H1 (cell line): ENCODE results near the gene ANAPC5. TPM values are rescaled to one million over a fixed set of nuclear protein-coding genes. Genes with fewer than 3 reads are reported as not detected.

Experiments used
- CTCF ChIA-PET: fragments of 300-600 bp; sonication (Branson Sonifier 250); formaldehyde crosslinking; loops from one replicate; lab custom pipeline; 2021; ENCODE audit not compliant: partially characterized antibody; lab: Charles Lee
- POLR2A ChIA-PET: fragments of 300-600 bp; sonication (Branson Sonifier 250); formaldehyde crosslinking; loops from one replicate; lab custom pipeline; 2021; ENCODE audit warnings: inconsistent platforms; ENCODE audit not compliant: partially characterized antibody; lab: Charles Lee
- DNase-seq, 2 experiments: peaks; one replicate each; pipeline versions ENCODE4 v3.0.0 to v3.0.0-alpha.2; 2010 to 2022; ENCODE audit warnings: low spot score in 2 of 2, low read depth in 1 of 2, mixed read lengths in 1 of 2
- FAIRE-seq: peaks from 2 replicates; lab custom pipeline; 2011; peaks lifted over from hg19 to GRCh38; lab: Jason Lieb, UNC
- H2AFZ ChIP-seq: 2 replicates; pipeline ENCODE4 v1.8.1; 2012; ENCODE audit warnings: low read length, inconsistent platforms
- H2AK5ac ChIP-seq: 2 replicates; pipeline ENCODE4 v1.6.1; 2013; ENCODE audit warnings: low read depth, low read length
- H2BK120ac ChIP-seq: replicated peaks from 2 replicates; pipeline ENCODE3; 2013; ENCODE audit warnings: low read depth, low read length, inconsistent platforms
- H2BK12ac ChIP-seq: 2 replicates; pipeline ENCODE4 v1.6.1; 2013; ENCODE audit warnings: low read depth, low read length
- H2BK15ac ChIP-seq: 2 replicates; pipeline ENCODE4 v1.6.1; 2013; ENCODE audit warnings: low read length
- H2BK20ac ChIP-seq: 2 replicates; pipeline ENCODE4 v1.6.1; 2013; ENCODE audit warnings: low read length
- H2BK5ac ChIP-seq: 2 replicates; pipeline ENCODE4 v1.6.1; 2013; ENCODE audit warnings: low read depth, low read length
- H3K14ac ChIP-seq: 2 replicates; pipeline ENCODE4 v1.6.1; 2013; ENCODE audit warnings: inconsistent platforms; ENCODE audit not compliant: insufficient read length
- H3K18ac ChIP-seq: 2 replicates; pipeline ENCODE4 v1.6.1; 2013; ENCODE audit warnings: low read length; ENCODE audit errors: extremely low read depth
- H3K23ac ChIP-seq: 2 replicates; pipeline ENCODE4 v1.6.1; 2013; ENCODE audit warnings: inconsistent platforms; ENCODE audit not compliant: insufficient read length
- H3K23me2 ChIP-seq: 2 replicates; pipeline ENCODE4 v1.6.1; 2013; ENCODE audit warnings: low read depth, low read length
- H3K27ac ChIP-seq: 2 replicates; pipeline ENCODE4 v1.6.1; 2011; ENCODE audit warnings: low read depth, low read length, inconsistent platforms
- H3K27me3 ChIP-seq, 4 experiments: replicated peaks in 1 of 4; 1 replicate in 1 of 4; 2 replicates in 3 of 4; pipeline versions ENCODE4 v1.6.1 to v1.8.1; 2011 to 2013; ENCODE audit warnings: low read length in 3 of 4, mild to moderate bottlenecking in 3 of 4, inconsistent platforms in 2 of 4, mixed read lengths in 2 of 4, moderate library complexity in 1 of 4; ENCODE audit not compliant: control insufficient read depth in 3 of 4, insufficient read depth in 3 of 4; ENCODE audit errors: extremely low read depth in 1 of 4
- H3K36me3 ChIP-seq, 4 experiments: 2 replicates each; pipeline versions ENCODE4 v1.6.1 to v1.8.1; 2011 to 2013; ENCODE audit warnings: mild to moderate bottlenecking in 4 of 4, low read length in 3 of 4, moderate library complexity in 2 of 4, control low read depth in 1 of 4, inconsistent platforms in 1 of 4; ENCODE audit not compliant: insufficient read depth in 4 of 4, control insufficient read depth in 2 of 4
- H3K4ac ChIP-seq: replicated peaks from 2 replicates; pipeline ENCODE3; 2013; ENCODE audit warnings: low read length, low read depth, mixed read lengths, inconsistent platforms; ENCODE audit not compliant: insufficient read length
- H3K4me1 ChIP-seq, 4 experiments: replicated peaks in 1 of 4; 1 replicate in 1 of 4; 2 replicates in 3 of 4; pipeline versions ENCODE4 v1.6.1 to v1.8.1; 2011 to 2013; ENCODE audit warnings: low read length in 3 of 4, inconsistent platforms in 2 of 4, mixed read lengths in 1 of 4; ENCODE audit not compliant: insufficient read depth in 4 of 4, control insufficient read depth in 3 of 4
- H3K4me2 ChIP-seq, 2 experiments: 2 replicates each; pipeline versions ENCODE4 v1.6.1 to v1.8.1; 2011 to 2013; ENCODE audit warnings: low read depth in 2 of 2, low read length in 2 of 2, control low read depth in 1 of 2, inconsistent platforms in 1 of 2, mild to moderate bottlenecking in 1 of 2; ENCODE audit not compliant: insufficient read depth in 1 of 2
- H3K4me3 ChIP-seq, 4 experiments: fragments of 200-600, 300-600 bp in 1 of 4; sonication (generic), shearing (Covaris generic), sonication (Bioruptor Twin) in 1 of 4; 2 replicates each; pipeline versions ENCODE4 v1.5.1 to v1.8.1; 2011 to 2016; ENCODE audit warnings: low read length in 4 of 4, low read depth in 3 of 4, control low read depth in 2 of 4, inconsistent platforms in 2 of 4, mild to moderate bottlenecking in 2 of 4, mixed read lengths in 1 of 4, moderate library complexity in 1 of 4; ENCODE audit not compliant: insufficient read depth in 2 of 4; ENCODE audit errors: extremely low read depth in 1 of 4
- H3K56ac ChIP-seq: replicated peaks from 2 replicates; pipeline ENCODE3; 2013; ENCODE audit warnings: low read depth, mild to moderate bottlenecking, mixed read lengths, low read length, inconsistent platforms; ENCODE audit not compliant: insufficient read length
- H3K79me1 ChIP-seq: 2 replicates; pipeline ENCODE4 v1.6.1; 2013; ENCODE audit warnings: low read depth, low read length, control low read depth
- H3K79me2 ChIP-seq, 2 experiments: 2 replicates each; pipeline versions ENCODE4 v1.6.1 to v1.8.1; 2012 to 2013; ENCODE audit warnings: low read length in 2 of 2, mild to moderate bottlenecking in 2 of 2, inconsistent platforms in 1 of 2; ENCODE audit not compliant: insufficient read depth in 2 of 2, control insufficient read depth in 1 of 2
- H3K9ac ChIP-seq, 4 experiments: replicated peaks in 1 of 4; 1 replicate in 1 of 4; 2 replicates in 3 of 4; pipeline versions ENCODE4 v1.6.1 to v1.8.1; 2011 to 2013; ENCODE audit warnings: low read depth in 3 of 4, low read length in 3 of 4, control low read depth in 2 of 4, mild to moderate bottlenecking in 2 of 4, moderate library complexity in 2 of 4, inconsistent platforms in 1 of 4; ENCODE audit errors: extremely low read depth in 1 of 4
- H3K9me3 ChIP-seq, 2 experiments: 2 replicates each; pipeline versions ENCODE4 v1.6.1 to v1.8.1; 2012 to 2013; ENCODE audit warnings: mild to moderate bottlenecking in 2 of 2, moderate library complexity in 2 of 2, control low read depth in 1 of 2, inconsistent platforms in 1 of 2, low read depth in 1 of 2, low read length in 1 of 2, mixed read lengths in 1 of 2; ENCODE audit not compliant: insufficient read depth in 2 of 2
- H4K20me1 ChIP-seq, 2 experiments: replicated peaks in 1 of 2; 2 replicates each; pipeline versions ENCODE3 to v1.8.1; 2011 to 2013; ENCODE audit warnings: inconsistent platforms in 2 of 2, low read length in 2 of 2, mild to moderate bottlenecking in 1 of 2; ENCODE audit not compliant: insufficient read depth in 2 of 2, control insufficient read depth in 1 of 2
- H4K5ac ChIP-seq: 2 replicates; pipeline ENCODE4 v1.6.1; 2013; ENCODE audit warnings: low read length, low read depth, mixed read lengths, inconsistent platforms; ENCODE audit not compliant: insufficient read length
- H4K8ac ChIP-seq: 2 replicates; pipeline ENCODE4 v1.8.0; 2013; ENCODE audit warnings: mild to moderate bottlenecking, moderate library complexity, low read length, inconsistent platforms; ENCODE audit not compliant: insufficient read depth; ENCODE audit errors: extremely low read depth
- H4K91ac ChIP-seq: replicated peaks from 2 replicates; pipeline ENCODE3; 2013; ENCODE audit warnings: low read length, mixed read lengths, inconsistent platforms; ENCODE audit not compliant: insufficient read length
- ATF2 ChIP-seq: IDR thresholded peaks from 2 replicates; pipeline ENCODE4 v1.6.1; 2012; ENCODE audit warnings: low read length, inconsistent platforms
- EGR1 ChIP-seq: IDR thresholded peaks from 2 replicates; pipeline ENCODE4 v1.6.1; 2011; ENCODE audit warnings: low read depth, low read length, borderline replicate concordance
- TAF7 ChIP-seq: optimal IDR thresholded peaks from 2 replicates; pipeline ENCODE3; 2011; ENCODE audit warnings: low read depth, mild to moderate bottlenecking, inconsistent platforms, low read length, moderate library complexity, borderline replicate concordance
- ZNF274 ChIP-seq: IDR thresholded peaks from 2 replicates; pipeline ENCODE4 v1.7.0; 2012; ENCODE audit warnings: low read length, borderline replicate concordance; ENCODE audit errors: extremely low read depth
- WGBS, 2 experiments: shearing (Covaris generic) in 1 of 2; methylation state at CpG; one replicate each; pipeline versions ENCODE4 v1.1.6 to v1.1.7; 2013 to 2015; ENCODE audit warnings: low lambda C conversion rate in 2 of 2, mixed read lengths in 2 of 2, inconsistent platforms in 1 of 2, low coverage in 1 of 2, missing lambda C conversion rate in 1 of 2; ENCODE audit not compliant: insufficient replicate concordance in 2 of 2, insufficient coverage in 1 of 2, insufficient read length in 1 of 2; ENCODE audit errors: extremely low coverage in 1 of 2, missing lambda C conversion rate in 1 of 2; 5-methylcytosine and 5-hydroxymethylcytosine counted together
- polyA plus RNA-seq, 7 experiments: library from polyadenylated mRNA; depleted of rRNA in 3 of 7; stranded (reverse) in 5 of 7; unstranded in 2 of 7; fragments of >200 nt in 5 of 7; fragments of 200-250 nt in 2 of 7; gene quantifications; 1 replicate in 5 of 7; 2 replicates in 1 of 7; 4 replicates in 1 of 7; pipeline versions ENCODE4 v1.2.1 to v1.2.3, GENCODE V29; 2011 to 2013; ENCODE audit warnings: missing spikeins in 2 of 7, mixed read lengths in 2 of 7
- total RNA-seq: library from RNA; stranded (reverse); fragmentation: NEBNext Ultra II Directional; extraction: Animal tissue kit (Norgen Biotek cat#: 25700); gene quantifications from 2 replicates; pipeline ENCODE4 v1.2.1, GENCODE V29; 2021

The ANAPC5 gene
- total and polyA plus RNA-seq, 2 of the 8 experiments (the other 6 are each of a cell fraction or from before 2014, with no cell fraction given), result 103 to 127 TPM

- H3K9ac ChIP-seq, result no peak overlapping the region
- H3K18ac ChIP-seq, result no peak overlapping the region
- no peaks in the 10 kb centered on the region for H3K9me3 ChIP-seq
- no peaks in the 10 kb centered on the region for H3K79me2 ChIP-seq
- H2BK15ac ChIP-seq, result no peak overlapping the region
- no peak overlapping the region for H3K4ac ChIP-seq
- H4K20me1 ChIP-seq, result no peaks in the 10 kb centered on the region
- H3K27me3 ChIP-seq, result no peaks in the 10 kb centered on the region
- no peak for DNase-seq
- H3K14ac ChIP-seq, result no peak overlapping the region
- H3K27ac ChIP-seq, result no peak overlapping the region
- H3K4me1 ChIP-seq, result no peaks in the 10 kb centered on the region
- no peaks in the 10 kb centered on the region for H3K79me1 ChIP-seq
- no peak overlapping the region for H4K5ac ChIP-seq
- no peak overlapping the region for H2BK12ac ChIP-seq
- no peak overlapping the region for H3K4me2 ChIP-seq
- no peak overlapping the region for H3K56ac ChIP-seq
- H4K91ac ChIP-seq, result no peak overlapping the region
- no peaks in the 10 kb centered on the region for H3K23me2 ChIP-seq
- peaks cover 17 to 47% (median 39%) of the 10 kb centered on the region in 4 experiments; a peak in 7 of 8 replicates for H3K36me3 ChIP-seq
- WGBS, 2 experiments, result 91% methylated on average over 3 of the region's 3 CpGs; no CpG with 5 or more reads in 1 of the 2 experiments
- POLR2A ChIA-PET, result interaction anchor here (1.2 to 1.5 kb wide), 2 partner anchors 9 to 10 kb away, joined by 3 to 4 read pairs; no protein-coding TSS in a partner anchor
- H3K4me3 ChIP-seq, result no peak overlapping the region
- no peak overlapping the region for H4K8ac ChIP-seq
- FAIRE-seq, result no peak
- no peak overlapping the region for H2BK120ac ChIP-seq
- no peak overlapping the region for H2AFZ ChIP-seq
- no peak overlapping the region for H2BK5ac ChIP-seq
- H2BK20ac ChIP-seq, result no peak overlapping the region
- H3K23ac ChIP-seq, result no peak overlapping the region
- H2AK5ac ChIP-seq, result no peak overlapping the region
- CTCF ChIA-PET, result interaction anchor here (1.2 to 1.3 kb wide), 3 partner anchors 10 to 14 kb away, joined by 3 read pairs; no protein-coding TSS in a partner anchor
- no peak for TF ChIP-seq ATF2
- no peak for TF ChIP-seq TAF7
- no peak for TF ChIP-seq EGR1
- no peak for TF ChIP-seq ZNF274
Observed at GRCh38 chr12:121323908-121324307, 28.3 kb downstream of the ANAPC5 start.
